Astrocyte (in vitro differentiated cells and primary cell): Measurements from ENCODE around the gene RPS4Y2. TPM values are rescaled to one million over a fixed set of nuclear protein-coding genes. Genes with fewer than 3 reads are reported as not detected.

Source experiments
- DNase-seq: peaks from one replicate; pipeline ENCODE4 v3.0.0-alpha.2; 2010; ENCODE audit warnings: low read depth
- FAIRE-seq: peaks from 2 replicates; lab custom pipeline; 2011; peaks lifted over from hg19 to GRCh38; lab: Jason Lieb, UNC
- H2AFZ ChIP-seq: 2 replicates; pipeline ENCODE4 v1.6.0; 2012; ENCODE audit warnings: low read depth, low read length, inconsistent platforms
- H3K27ac ChIP-seq: 2 replicates; pipeline ENCODE4 v1.5.1; 2011; ENCODE audit warnings: low read depth, low read length, inconsistent platforms
- H3K27me3 ChIP-seq: 2 replicates; pipeline ENCODE4 v1.6.0; 2011; ENCODE audit warnings: low read length, inconsistent platforms; ENCODE audit not compliant: insufficient read depth
- H3K36me3 ChIP-seq: 2 replicates; pipeline ENCODE4 v1.5.1; 2011; ENCODE audit warnings: low read length, inconsistent platforms; ENCODE audit not compliant: insufficient read depth
- H3K4me1 ChIP-seq: 2 replicates; pipeline ENCODE4 v1.5.1; 2011; ENCODE audit warnings: low read length, inconsistent platforms; ENCODE audit not compliant: insufficient read depth
- H3K4me2 ChIP-seq: 2 replicates; pipeline ENCODE4 v1.6.0; 2012; ENCODE audit warnings: low read length, inconsistent platforms
- H3K4me3 ChIP-seq: 2 replicates; pipeline ENCODE4 v1.5.1; 2011; ENCODE audit warnings: low read depth, mild to moderate bottlenecking, low read length, inconsistent platforms; ENCODE audit not compliant: insufficient read depth
- H3K79me2 ChIP-seq: 2 replicates; pipeline ENCODE4 v1.6.0; 2012; ENCODE audit warnings: mild to moderate bottlenecking, low read length, inconsistent platforms; ENCODE audit not compliant: insufficient read depth
- H3K9ac ChIP-seq: 2 replicates; pipeline ENCODE4 v1.6.0; 2012; ENCODE audit warnings: mild to moderate bottlenecking, low read length, inconsistent platforms
- H3K9me3 ChIP-seq: 2 replicates; pipeline ENCODE4 v1.5.1; 2012; ENCODE audit warnings: low read depth, mild to moderate bottlenecking, low read length, inconsistent platforms; ENCODE audit not compliant: insufficient read depth
- H4K20me1 ChIP-seq: 2 replicates; pipeline ENCODE4 v1.6.0; 2012; ENCODE audit warnings: low read length, inconsistent platforms; ENCODE audit not compliant: insufficient read depth
- H3K27ac Mint-ChIP-seq: one replicate; pipeline ENCODE4 v1.8.0; 2021; ENCODE audit warnings: mild to moderate bottlenecking, mixed read lengths; ENCODE audit not compliant: unreplicated experiment
- H3K27me3 Mint-ChIP-seq: one replicate; pipeline ENCODE4 v1.8.0; 2021; ENCODE audit warnings: low read depth, mixed read lengths; ENCODE audit not compliant: unreplicated experiment
- H3K36me3 Mint-ChIP-seq: one replicate; pipeline ENCODE4 v1.8.0; 2021; ENCODE audit warnings: low read depth, mixed read lengths; ENCODE audit not compliant: unreplicated experiment
- H3K4me1 Mint-ChIP-seq: one replicate; pipeline ENCODE4 v1.8.0; 2021; ENCODE audit warnings: low read depth, mixed read lengths; ENCODE audit not compliant: unreplicated experiment
- H3K4me3 Mint-ChIP-seq: one replicate; pipeline ENCODE4 v1.8.0; 2021; ENCODE audit warnings: mild to moderate bottlenecking, moderate library complexity, mixed read lengths; ENCODE audit not compliant: unreplicated experiment
- H3K9me3 Mint-ChIP-seq: one replicate; pipeline ENCODE4 v1.8.0; 2021; ENCODE audit warnings: mild to moderate bottlenecking, mixed read lengths; ENCODE audit not compliant: unreplicated experiment
- EZH2 ChIP-seq: IDR thresholded peaks from 2 replicates; pipeline ENCODE4 v1.6.1; 2012; ENCODE audit warnings: mild to moderate bottlenecking, low read length, inconsistent platforms; ENCODE audit not compliant: insufficient read depth
- total RNA-seq: library from RNA; stranded (reverse); gene quantifications from 2 replicates; pipeline ENCODE4 v1.2.1, GENCODE V29; 2021
- TF ChIP-seq, protein P1 (sequence below): IDR thresholded peaks from 2 replicates; pipeline ENCODE4 v1.5.1; 2011; ENCODE audit warnings: low read depth, mild to moderate bottlenecking, inconsistent platforms, low read length, moderate library complexity; ENCODE audit not compliant: insufficient read depth

Gene RPS4Y2
- total RNA-seq, 1 donor from 2014 or later, result not detected

DNA sequence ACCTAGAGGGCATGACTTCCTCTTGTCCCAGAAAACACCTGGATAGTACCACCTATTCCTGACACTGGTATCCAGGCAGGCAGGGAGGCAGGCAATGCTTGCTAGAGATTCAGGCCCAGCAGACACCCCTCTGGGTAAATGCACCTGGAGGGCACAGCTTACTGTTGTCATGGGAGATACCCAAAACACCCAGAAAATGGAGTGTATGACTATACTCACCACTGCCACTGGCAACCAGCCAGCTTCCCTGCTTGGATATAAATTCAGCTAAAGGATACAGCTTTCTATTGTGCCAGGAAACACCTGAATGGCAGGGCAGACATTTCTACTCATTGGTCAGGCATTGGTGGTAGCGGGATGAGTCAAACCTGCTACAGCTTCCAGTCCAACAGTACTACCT is 58.9 kb downstream of the RPS4Y2 start:
- H3K9me3 Mint-ChIP-seq, result no peaks in the 10 kb centered on the region
- no peak overlapping the region for H3K9ac ChIP-seq
- no peaks in the 10 kb centered on the region for H3K79me2 ChIP-seq
- H3K36me3 Mint-ChIP-seq, result no peaks in the 10 kb centered on the region
- H4K20me1 ChIP-seq, result no peaks in the 10 kb centered on the region
- no peaks in the 10 kb centered on the region for H3K9me3 ChIP-seq
- no peak overlapping the region for H3K27ac Mint-ChIP-seq
- no peaks in the 10 kb centered on the region for H3K4me1 Mint-ChIP-seq
- no peak overlapping the region for H3K4me3 Mint-ChIP-seq
- TF ChIP-seq, protein P1, sequence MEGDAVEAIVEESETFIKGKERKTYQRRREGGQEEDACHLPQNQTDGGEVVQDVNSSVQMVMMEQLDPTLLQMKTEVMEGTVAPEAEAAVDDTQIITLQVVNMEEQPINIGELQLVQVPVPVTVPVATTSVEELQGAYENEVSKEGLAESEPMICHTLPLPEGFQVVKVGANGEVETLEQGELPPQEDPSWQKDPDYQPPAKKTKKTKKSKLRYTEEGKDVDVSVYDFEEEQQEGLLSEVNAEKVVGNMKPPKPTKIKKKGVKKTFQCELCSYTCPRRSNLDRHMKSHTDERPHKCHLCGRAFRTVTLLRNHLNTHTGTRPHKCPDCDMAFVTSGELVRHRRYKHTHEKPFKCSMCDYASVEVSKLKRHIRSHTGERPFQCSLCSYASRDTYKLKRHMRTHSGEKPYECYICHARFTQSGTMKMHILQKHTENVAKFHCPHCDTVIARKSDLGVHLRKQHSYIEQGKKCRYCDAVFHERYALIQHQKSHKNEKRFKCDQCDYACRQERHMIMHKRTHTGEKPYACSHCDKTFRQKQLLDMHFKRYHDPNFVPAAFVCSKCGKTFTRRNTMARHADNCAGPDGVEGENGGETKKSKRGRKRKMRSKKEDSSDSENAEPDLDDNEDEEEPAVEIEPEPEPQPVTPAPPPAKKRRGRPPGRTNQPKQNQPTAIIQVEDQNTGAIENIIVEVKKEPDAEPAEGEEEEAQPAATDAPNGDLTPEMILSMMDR, result no peak
- TF ChIP-seq EZH2, result no peak
- no peak for FAIRE-seq
- H3K27me3 ChIP-seq, result no peaks in the 10 kb centered on the region
- H3K27me3 Mint-ChIP-seq, result no peaks in the 10 kb centered on the region
- DNase-seq, result no peak
- H3K27ac ChIP-seq, result no peak overlapping the region
- no peak overlapping the region for H3K4me3 ChIP-seq
- H3K4me2 ChIP-seq, result no peak overlapping the region
- H3K36me3 ChIP-seq, result no peaks in the 10 kb centered on the region
- H2AFZ ChIP-seq, result no peak overlapping the region
- no peaks in the 10 kb centered on the region for H3K4me1 ChIP-seq

DNA sequence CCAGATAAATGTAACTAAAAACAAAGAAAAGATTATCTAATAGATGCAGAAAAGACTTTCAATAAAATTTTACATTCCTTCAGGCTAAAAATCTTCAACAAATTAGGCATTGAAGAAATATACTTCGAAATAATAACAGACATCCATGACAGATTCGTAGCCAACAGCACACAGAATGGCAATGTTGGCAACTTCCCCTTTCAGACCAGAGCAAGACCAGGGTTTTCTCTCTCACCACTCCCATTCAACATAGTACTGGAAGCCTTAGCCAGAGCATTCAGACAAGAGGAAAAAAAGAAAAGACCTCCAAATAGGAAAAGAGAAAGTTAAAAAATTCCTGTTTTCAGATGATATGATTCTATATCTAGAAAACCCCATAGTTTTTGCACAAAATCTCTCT is 61.2 kb downstream of the RPS4Y2 start:
- no peak for FAIRE-seq
- Histone ChIP-seq H3K79me2 (no peaks in the 10 kb centered on the region), H3K9me3 (no peaks in the 10 kb centered on the region), H4K20me1 (no peaks in the 10 kb centered on the region), H3K9ac (no peak overlapping the region), H3K36me3 (no peaks in the 10 kb centered on the region), H3K27me3 (no peaks in the 10 kb centered on the region), H3K4me2 (no peak overlapping the region), H2AFZ (no peak overlapping the region), H3K4me1 (no peaks in the 10 kb centered on the region), H3K27ac (no peak overlapping the region), H3K4me3 (no peak overlapping the region)
- no peak overlapping the region for H3K27ac Mint-ChIP-seq
- H3K4me3 Mint-ChIP-seq, result no peak overlapping the region
- TF ChIP-seq, protein P1, result no peak
- TF ChIP-seq EZH2, result no peak
- H3K9me3 Mint-ChIP-seq, result peaks cover 3% of the 10 kb centered on the region
- no peaks in the 10 kb centered on the region for H3K36me3 Mint-ChIP-seq
- H3K27me3 Mint-ChIP-seq, result no peaks in the 10 kb centered on the region
- no peak for DNase-seq
- no peaks in the 10 kb centered on the region for H3K4me1 Mint-ChIP-seq

Other genes starting within 250 kb of the RPS4Y2 start
- gene EIF1AY, start 180.3 kb upstream of the RPS4Y2 start, total RNA-seq, result 34.8 and 36.8 TPM in 2 replicates